Endothelial cell of umbilical vein (primary cell): ENCODE data around the gene CDT1. TPM values are rescaled to one million over a fixed set of nuclear protein-coding genes. Genes with fewer than 3 reads are reported as not detected.

Experiments
- BruUV-seq: library from RNA; stranded (reverse); fragments of 400-500 nt; replicated peaks from 2 replicates; lab custom pipeline; 2021; lab: Mats Ljungman, UMichigan
- CTCF ChIA-PET: fragments of 300-600, 350-600 bp; sonication (Branson Sonifier 250); formaldehyde crosslinking; loops from one replicate; lab custom pipeline; 2021; ENCODE audit warnings: antibody characterized with exemption, inconsistent platforms; lab: Charles Lee
- POLR2A ChIA-PET: fragments of 300-600, 350-600 bp; sonication (Branson Sonifier 250); formaldehyde crosslinking; loops from one replicate; lab custom pipeline; 2021; ENCODE audit warnings: antibody characterized with exemption, inconsistent platforms; lab: Charles Lee
- DNase-seq: peaks from one replicate; pipeline ENCODE4 v3.0.0-alpha.2; 2011; ENCODE audit warnings: low read depth, low spot score
- FAIRE-seq: peaks from 2 replicates; lab custom pipeline; 2011; peaks lifted over from hg19 to GRCh38; lab: Jason Lieb, UNC
- H2AFZ ChIP-seq: 2 replicates; pipeline ENCODE4 v1.6.0; 2012; ENCODE audit warnings: low read depth, low read length, control low read depth, inconsistent platforms
- H3K27ac ChIP-seq: 2 replicates; pipeline ENCODE4 v1.5.1; 2011; ENCODE audit warnings: low read depth, mild to moderate bottlenecking, control low read depth, low read length, moderate library complexity; ENCODE audit not compliant: insufficient read depth
- H3K27me3 ChIP-seq, 2 experiments: 2 replicates each; pipeline versions ENCODE4 v1.6.0 to v1.6.1; 2011; ENCODE audit warnings: low read length in 2 of 2, mixed read lengths in 1 of 2; ENCODE audit not compliant: control insufficient read depth in 2 of 2, insufficient read depth in 2 of 2
- H3K36me3 ChIP-seq, 2 experiments: 2 replicates in 1 of 2; 3 replicates in 1 of 2; pipeline ENCODE4 v1.5.1; 2011; ENCODE audit warnings: low read length in 2 of 2, mild to moderate bottlenecking in 1 of 2, moderate library complexity in 1 of 2; ENCODE audit not compliant: control insufficient read depth in 2 of 2, insufficient read depth in 2 of 2; ENCODE audit errors: extremely low read depth in 1 of 2
- H3K4me1 ChIP-seq: 3 replicates; pipeline ENCODE4 v1.5.1; 2011; ENCODE audit warnings: mild to moderate bottlenecking, low read length; ENCODE audit not compliant: control insufficient read depth, insufficient read depth; ENCODE audit errors: extremely low read depth
- H3K4me2 ChIP-seq: 2 replicates; pipeline ENCODE4 v1.6.1; 2011; ENCODE audit warnings: low read length, control low read depth, mixed read lengths; ENCODE audit not compliant: insufficient read depth
- H3K4me3 ChIP-seq, 3 experiments: fragments of 200-600 bp in 1 of 3; sonication (generic), shearing (Covaris generic) in 1 of 3; replicated peaks in 1 of 3; 2 replicates each; pipeline ENCODE4 v1.5.1; 2011 to 2016; ENCODE audit warnings: control low read depth in 3 of 3, low read length in 3 of 3, mild to moderate bottlenecking in 2 of 3, inconsistent platforms in 1 of 3, low read depth in 1 of 3, moderate library complexity in 1 of 3; ENCODE audit not compliant: insufficient read depth in 1 of 3
- H3K79me2 ChIP-seq: 2 replicates; pipeline ENCODE4 v1.6.0; 2012; ENCODE audit warnings: low read length, inconsistent platforms; ENCODE audit not compliant: control insufficient read depth, insufficient read depth
- H3K9ac ChIP-seq: replicated peaks from 2 replicates; pipeline ENCODE3; 2011; ENCODE audit warnings: low read length, control low read depth; ENCODE audit not compliant: insufficient read depth; ENCODE audit errors: extremely low read depth
- H3K9me1 ChIP-seq: replicated peaks from 3 replicates; pipeline ENCODE4 v1.6.0; 2011; ENCODE audit warnings: mild to moderate bottlenecking, low read length; ENCODE audit not compliant: control insufficient read depth, insufficient read depth; ENCODE audit errors: extremely low read depth
- H3K9me3 ChIP-seq: replicated peaks from 2 replicates; pipeline ENCODE4 v1.5.1; 2012; ENCODE audit warnings: low read length, inconsistent platforms; ENCODE audit not compliant: control insufficient read depth, insufficient read depth
- H4K20me1 ChIP-seq: replicated peaks from 2 replicates; pipeline ENCODE3; 2011; ENCODE audit warnings: mild to moderate bottlenecking, low read length; ENCODE audit not compliant: control insufficient read depth, insufficient read depth; ENCODE audit errors: extremely low read depth
- CTCF ChIP-seq, 2 donors: IDR thresholded peaks; 1 replicate in 1 of 2; 2 replicates in 1 of 2; pipeline ENCODE4 v1.5.1; 2011; ENCODE audit warnings: low read length in 2 of 2, mild to moderate bottlenecking in 2 of 2, moderate library complexity in 2 of 2, control low read depth in 1 of 2, inconsistent platforms in 1 of 2, low read depth in 1 of 2; ENCODE audit not compliant: insufficient read depth in 1 of 2; ENCODE audit errors: extremely low read depth in 1 of 2
- EZH2 ChIP-seq: IDR thresholded peaks from 2 replicates; pipeline ENCODE4 v1.6.1; 2012; ENCODE audit warnings: borderline replicate concordance, low read depth, mild to moderate bottlenecking, moderate library complexity, low read length, inconsistent platforms; ENCODE audit not compliant: severe bottlenecking
- FOS ChIP-seq: IDR thresholded peaks from 2 replicates; pipeline ENCODE4 v1.6.1; 2011; ENCODE audit warnings: mild to moderate bottlenecking, low read length, moderate library complexity, borderline replicate concordance; ENCODE audit not compliant: insufficient read depth
- GATA2 ChIP-seq: IDR thresholded peaks from 2 replicates; pipeline ENCODE4 v1.7.0; 2011; ENCODE audit warnings: low read depth, mild to moderate bottlenecking, moderate library complexity, mixed read lengths, low read length; ENCODE audit not compliant: insufficient read length, insufficient read depth
- JUN ChIP-seq: IDR thresholded peaks from 2 replicates; pipeline ENCODE4 v1.6.1; 2011; ENCODE audit warnings: borderline replicate concordance, low read depth; ENCODE audit not compliant: insufficient read length, insufficient read depth
- MAX ChIP-seq: IDR thresholded peaks from 2 replicates; pipeline ENCODE4 v1.6.1; 2011; ENCODE audit not compliant: insufficient read depth, insufficient read length
- MYC ChIP-seq: IDR thresholded peaks from one replicate; pipeline ENCODE4 v1.6.1; 2011; ENCODE audit warnings: mild to moderate bottlenecking, low read depth, low read length
- POLR2A ChIP-seq: IDR thresholded peaks from 2 replicates; pipeline ENCODE4 v1.6.1; 2012; ENCODE audit warnings: low read depth, mild to moderate bottlenecking, control low read depth, low read length
- POLR2AphosphoS5 ChIP-seq: IDR thresholded peaks from 2 replicates; pipeline ENCODE4 v1.6.1; 2012; ENCODE audit warnings: low read depth, mild to moderate bottlenecking, control low read depth, low read length, moderate library complexity; ENCODE audit not compliant: insufficient read depth
- dilution Hi-C: fragments of 300-500 bp; cut with MboI; formaldehyde crosslinking; loops from one replicate; pipeline ENCODE4 v1.15.0; 2019; ENCODE audit warnings: low sequenced_read_pairs; ENCODE audit not compliant: extremely low pct_ligation_motif_present
- intact Hi-C: fragments of 100-400 bp; cut with micrococcal nuclease; formaldehyde crosslinking; loops from one replicate; pipeline ENCODE4 v1.10.0; 2022
- polyA plus RNA-seq, 4 experiments: library from polyadenylated mRNA; depleted of rRNA in 3 of 4; stranded (reverse) in 3 of 4; unstranded in 1 of 4; fragments of >200 nt; gene quantifications; 2 replicates each; pipeline versions ENCODE4 v1.2.1 to v1.2.3, GENCODE V29; 2011 to 2012; ENCODE audit warnings: missing spikeins in 1 of 4
- total RNA-seq: library from RNA; stranded (reverse); gene quantifications from 2 replicates; pipeline ENCODE4 v1.2.3, GENCODE V29; 2021

CDT1 gene
- total and polyA plus RNA-seq, 2 donors (not counting 3 experiments of a cell fraction or from before 2014, with no cell fraction given), result 15.6 to 30.6 TPM

- no peak for TF ChIP-seq MYC
- H3K27me3 ChIP-seq, result no peaks in the 10 kb centered on the region
- no TSS peak for BruUV-seq
- H3K79me2 ChIP-seq, result no peaks in the 10 kb centered on the region
- POLR2A ChIA-PET, result no interaction called here
- no peak for DNase-seq
- intact Hi-C loops, result no loop called here
- H3K9ac ChIP-seq, result no peak overlapping the region
- H3K36me3 ChIP-seq, result peaks cover 0 to 13% of the 10 kb centered on the region in 2 experiments
- H4K20me1 ChIP-seq, result no peaks in the 10 kb centered on the region
- CTCF ChIA-PET, result no interaction called here
- no peaks in the 10 kb centered on the region for H3K9me1 ChIP-seq
- H3K4me1 ChIP-seq, result no peaks in the 10 kb centered on the region
- no peak overlapping the region for H3K4me2 ChIP-seq
- H3K27ac ChIP-seq, result no peak overlapping the region
- dilution Hi-C loops, result no loop called here
- no peak overlapping the region for H3K4me3 ChIP-seq
- no peak overlapping the region for H2AFZ ChIP-seq
- H3K9me3 ChIP-seq, result no peaks in the 10 kb centered on the region
- FAIRE-seq, result no peak
These were observed 35.0 kb downstream of the CDT1 start for GRCh38 chr16:88838566-88838965.

GRCh38 chr16:88839026-88839529 is 35.5 kb downstream of the CDT1 start:
- Histone ChIP-seq H3K9ac (no peak overlapping the region), H3K79me2 (no peaks in the 10 kb centered on the region), H3K27ac (no peak overlapping the region), H4K20me1 (no peaks in the 10 kb centered on the region), H3K4me1 (no peaks in the 10 kb centered on the region), H3K4me3 (no peak overlapping the region), H3K27me3 (no peaks in the 10 kb centered on the region), H2AFZ (no peak overlapping the region), H3K9me3 (no peaks in the 10 kb centered on the region), H3K4me2 (no peak overlapping the region), H3K9me1 (no peaks in the 10 kb centered on the region), H3K36me3 (peaks cover 0 to 13% of the 10 kb centered on the region in 2 experiments)
- no TSS peak for BruUV-seq
- CTCF ChIA-PET, result interaction anchor here (1.3 kb wide), 1 partner anchor 18 kb away, joined by 3 read pairs; the partner anchor contains the start of gene TRAPPC2L
- TF ChIP-seq FOS (no peak), EZH2 (no peak), GATA2 (no peak), MAX (no peak), JUN (no peak), CTCF (IDR thresholded peaks at IDR 0.05; ENCODE audit: extremely low read depth in 1 of 2, insufficient read depth in 1 of 2, low read depth in 1 of 2, low read length in 2 of 2) (no peak), POLR2A (no peak), MYC (no peak), POLR2AphosphoS5 (no peak)
- dilution Hi-C loops (no loop called here), intact Hi-C loops (no loop called here)
- FAIRE-seq (no peak), DNase-seq (no peak)
- POLR2A ChIA-PET, result no interaction called here
